ENCODE measurements around the gene FGF23.

Gene FGF23

GRCh38 chr12:4392223-4392742, 12.8 kb upstream of the FGF23 start:
- ATAC-seq (ENCODE audit: insufficient read depth, low read depth), result no peak
- no peak overlapping the region for H3K27ac ChIP-seq (ENCODE audit: low read length)
- H2AFZ ChIP-seq (ENCODE audit: low read depth, low read length), result no peak overlapping the region
- H4K20me1 ChIP-seq (ENCODE audit: insufficient read depth, low read length), result no peaks in the 10 kb centered on the region
- H3K4me1 ChIP-seq (ENCODE audit: insufficient read depth, low read length), result no peaks in the 10 kb centered on the region
- H3K9ac ChIP-seq (ENCODE audit: low read depth, low read length), result no peak overlapping the region
- H3K27me3 ChIP-seq (ENCODE audit: insufficient read depth, low read length, poor library complexity), result peaks cover 8% of the 10 kb centered on the region
- TF ChIP-seq CTCF (IDR thresholded peaks at IDR 0.05; ENCODE audit: borderline replicate concordance, extremely low read depth, low read length, poor library complexity, severe bottlenecking) (no peak), EZH2 (IDR thresholded peaks at IDR 0.05; ENCODE audit: borderline replicate concordance, low read depth, low read length, severe bottlenecking) (no peak)
- no peaks in the 10 kb centered on the region for H3K36me3 ChIP-seq (ENCODE audit: insufficient read depth, low read length)
- no peaks in the 10 kb centered on the region for H3K9me3 ChIP-seq (ENCODE audit: insufficient read depth, low read length, severe bottlenecking)
- no peak overlapping the region for H3K4me2 ChIP-seq (ENCODE audit: insufficient read depth, low read length)
- no peak overlapping the region for H3K4me3 ChIP-seq (ENCODE audit: low read depth in 1 of 2, low read length in 2 of 2)
- no peak for DNase-seq
- H3K79me2 ChIP-seq (ENCODE audit: insufficient read depth, low read length), result no peaks in the 10 kb centered on the region

GRCh38 chr12:4388662-4389061, 9.2 kb upstream of the FGF23 start:
- H3K27me3 ChIP-seq (ENCODE audit: insufficient read depth, low read length, poor library complexity), result peaks cover 5% of the 10 kb centered on the region
- H2AFZ ChIP-seq (ENCODE audit: low read depth, low read length), result no peak overlapping the region
- TF ChIP-seq CTCF (IDR thresholded peaks at IDR 0.05; ENCODE audit: borderline replicate concordance, extremely low read depth, low read length, poor library complexity, severe bottlenecking) (no peak), EZH2 (IDR thresholded peaks at IDR 0.05; ENCODE audit: borderline replicate concordance, low read depth, low read length, severe bottlenecking) (no peak)
- no peaks in the 10 kb centered on the region for H3K36me3 ChIP-seq (ENCODE audit: insufficient read depth, low read length)
- no peak overlapping the region for H3K4me2 ChIP-seq (ENCODE audit: insufficient read depth, low read length)
- ATAC-seq (ENCODE audit: insufficient read depth, low read depth), result no peak
- no peaks in the 10 kb centered on the region for H3K9me3 ChIP-seq (ENCODE audit: insufficient read depth, low read length, severe bottlenecking)
- H3K9ac ChIP-seq (ENCODE audit: low read depth, low read length), result no peak overlapping the region
- H3K27ac ChIP-seq (ENCODE audit: low read length), result no peak overlapping the region
- no peaks in the 10 kb centered on the region for H4K20me1 ChIP-seq (ENCODE audit: insufficient read depth, low read length)
- H3K4me1 ChIP-seq (ENCODE audit: insufficient read depth, low read length), result no peaks in the 10 kb centered on the region
- DNase-seq, result no peak
- H3K4me3 ChIP-seq (ENCODE audit: low read depth in 1 of 2, low read length in 2 of 2), result no peak overlapping the region
- no peaks in the 10 kb centered on the region for H3K79me2 ChIP-seq (ENCODE audit: insufficient read depth, low read length)

DNA sequence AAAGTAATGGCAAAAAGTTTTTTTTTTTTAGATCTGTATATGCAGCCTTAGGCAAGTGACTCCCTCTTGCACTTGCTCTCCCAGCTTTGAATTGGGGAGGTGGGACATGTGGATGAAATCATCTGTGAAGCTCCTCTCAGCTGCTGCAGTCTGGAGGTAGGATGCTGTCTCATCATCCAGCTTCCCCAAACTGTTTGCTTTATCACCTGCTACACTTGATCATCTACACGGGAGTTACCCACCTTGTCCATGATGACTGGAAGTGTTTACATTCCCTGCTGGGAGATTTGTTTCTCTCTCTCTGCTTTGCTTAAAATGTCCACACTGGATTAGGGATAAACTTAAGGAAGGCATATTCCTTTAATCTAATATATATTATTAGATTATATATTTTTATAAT, 8.5 kb upstream of the FGF23 start:
- Histone ChIP-seq H3K4me3 (ENCODE audit: low read depth in 1 of 2, low read length in 2 of 2) (no peak overlapping the region), H3K4me1 (ENCODE audit: insufficient read depth, low read length) (no peaks in the 10 kb centered on the region), H3K9ac (ENCODE audit: low read depth, low read length) (no peak overlapping the region), H3K9me3 (ENCODE audit: insufficient read depth, low read length, severe bottlenecking) (no peaks in the 10 kb centered on the region), H2AFZ (ENCODE audit: low read depth, low read length) (no peak overlapping the region), H3K27ac (ENCODE audit: low read length) (no peak overlapping the region), H4K20me1 (ENCODE audit: insufficient read depth, low read length) (no peaks in the 10 kb centered on the region), H3K36me3 (ENCODE audit: insufficient read depth, low read length) (no peaks in the 10 kb centered on the region), H3K79me2 (ENCODE audit: insufficient read depth, low read length) (no peaks in the 10 kb centered on the region), H3K27me3 (ENCODE audit: insufficient read depth, low read length, poor library complexity) (peaks cover 5% of the 10 kb centered on the region), H3K4me2 (ENCODE audit: insufficient read depth, low read length) (no peak overlapping the region)
- no peak for DNase-seq
- no peak for ATAC-seq (ENCODE audit: insufficient read depth, low read depth)
- TF ChIP-seq EZH2 (IDR thresholded peaks at IDR 0.05; ENCODE audit: borderline replicate concordance, low read depth, low read length, severe bottlenecking), result no peak

- H3K36me3 ChIP-seq (ENCODE audit: insufficient read depth, low read length), result no peaks in the 10 kb centered on the region
Observed at GRCh38 chr12:4387607-4388006, 8.1 kb upstream of the FGF23 start.

More at GRCh38 chr12:4387607-4388006, 8.1 kb upstream of the FGF23 start:
- Histone ChIP-seq H3K4me2 (ENCODE audit: insufficient read depth, low read length) (no peak overlapping the region), H3K9me3 (ENCODE audit: insufficient read depth, low read length, severe bottlenecking) (no peaks in the 10 kb centered on the region), H2AFZ (ENCODE audit: low read depth, low read length) (no peak overlapping the region), H3K9ac (ENCODE audit: low read depth, low read length) (no peak overlapping the region), H3K4me1 (ENCODE audit: insufficient read depth, low read length) (no peaks in the 10 kb centered on the region), H3K27ac (ENCODE audit: low read length) (no peak overlapping the region), H4K20me1 (ENCODE audit: insufficient read depth, low read length) (no peaks in the 10 kb centered on the region), H3K79me2 (ENCODE audit: insufficient read depth, low read length) (no peaks in the 10 kb centered on the region), H3K4me3 (ENCODE audit: low read depth in 1 of 2, low read length in 2 of 2) (no peak overlapping the region), H3K27me3 (ENCODE audit: insufficient read depth, low read length, poor library complexity) (peaks cover 6% of the 10 kb centered on the region)
- ATAC-seq (ENCODE audit: insufficient read depth, low read depth) (no peak), DNase-seq (no peak)
- TF ChIP-seq EZH2 (IDR thresholded peaks at IDR 0.05; ENCODE audit: borderline replicate concordance, low read depth, low read length, severe bottlenecking) (no peak), CTCF (IDR thresholded peaks at IDR 0.05; ENCODE audit: borderline replicate concordance, extremely low read depth, low read length, poor library complexity, severe bottlenecking) (no peak)
